H1 (cell line): ENCODE measurements around the gene LSG1. TPM values are rescaled to one million over a fixed set of nuclear protein-coding genes. Genes with fewer than 3 reads are reported as not detected.

ENCODE experiments used
- CTCF ChIA-PET: fragments of 300-600 bp; sonication (Branson Sonifier 250); formaldehyde crosslinking; loops from one replicate; lab custom pipeline; 2021; ENCODE audit not compliant: partially characterized antibody; lab: Charles Lee
- POLR2A ChIA-PET: fragments of 300-600 bp; sonication (Branson Sonifier 250); formaldehyde crosslinking; loops from one replicate; lab custom pipeline; 2021; ENCODE audit warnings: inconsistent platforms; ENCODE audit not compliant: partially characterized antibody; lab: Charles Lee
- DNase-seq, 2 experiments: peaks; one replicate each; pipeline versions ENCODE4 v3.0.0 to v3.0.0-alpha.2; 2010 to 2022; ENCODE audit warnings: low spot score in 2 of 2, low read depth in 1 of 2, mixed read lengths in 1 of 2
- FAIRE-seq: peaks from 2 replicates; lab custom pipeline; 2011; peaks lifted over from hg19 to GRCh38; lab: Jason Lieb, UNC
- H2AFZ ChIP-seq: 2 replicates; pipeline ENCODE4 v1.8.1; 2012; ENCODE audit warnings: low read length, inconsistent platforms
- H2AK5ac ChIP-seq: 2 replicates; pipeline ENCODE4 v1.6.1; 2013; ENCODE audit warnings: low read depth, low read length
- H2BK120ac ChIP-seq: replicated peaks from 2 replicates; pipeline ENCODE3; 2013; ENCODE audit warnings: low read depth, low read length, inconsistent platforms
- H2BK12ac ChIP-seq: 2 replicates; pipeline ENCODE4 v1.6.1; 2013; ENCODE audit warnings: low read depth, low read length
- H2BK15ac ChIP-seq: 2 replicates; pipeline ENCODE4 v1.6.1; 2013; ENCODE audit warnings: low read length
- H2BK20ac ChIP-seq: 2 replicates; pipeline ENCODE4 v1.6.1; 2013; ENCODE audit warnings: low read length
- H2BK5ac ChIP-seq: 2 replicates; pipeline ENCODE4 v1.6.1; 2013; ENCODE audit warnings: low read depth, low read length
- H3K14ac ChIP-seq: 2 replicates; pipeline ENCODE4 v1.6.1; 2013; ENCODE audit warnings: inconsistent platforms; ENCODE audit not compliant: insufficient read length
- H3K18ac ChIP-seq: 2 replicates; pipeline ENCODE4 v1.6.1; 2013; ENCODE audit warnings: low read length; ENCODE audit errors: extremely low read depth
- H3K23ac ChIP-seq: 2 replicates; pipeline ENCODE4 v1.6.1; 2013; ENCODE audit warnings: inconsistent platforms; ENCODE audit not compliant: insufficient read length
- H3K23me2 ChIP-seq: 2 replicates; pipeline ENCODE4 v1.6.1; 2013; ENCODE audit warnings: low read depth, low read length
- H3K27ac ChIP-seq: 2 replicates; pipeline ENCODE4 v1.6.1; 2011; ENCODE audit warnings: low read depth, low read length, inconsistent platforms
- H3K27me3 ChIP-seq, 4 experiments: replicated peaks in 1 of 4; 1 replicate in 1 of 4; 2 replicates in 3 of 4; pipeline versions ENCODE4 v1.6.1 to v1.8.1; 2011 to 2013; ENCODE audit warnings: low read length in 3 of 4, mild to moderate bottlenecking in 3 of 4, inconsistent platforms in 2 of 4, mixed read lengths in 2 of 4, moderate library complexity in 1 of 4; ENCODE audit not compliant: control insufficient read depth in 3 of 4, insufficient read depth in 3 of 4; ENCODE audit errors: extremely low read depth in 1 of 4
- H3K36me3 ChIP-seq, 4 experiments: 2 replicates each; pipeline versions ENCODE4 v1.6.1 to v1.8.1; 2011 to 2013; ENCODE audit warnings: mild to moderate bottlenecking in 4 of 4, low read length in 3 of 4, moderate library complexity in 2 of 4, control low read depth in 1 of 4, inconsistent platforms in 1 of 4; ENCODE audit not compliant: insufficient read depth in 4 of 4, control insufficient read depth in 2 of 4
- H3K4ac ChIP-seq: replicated peaks from 2 replicates; pipeline ENCODE3; 2013; ENCODE audit warnings: low read length, low read depth, mixed read lengths, inconsistent platforms; ENCODE audit not compliant: insufficient read length
- H3K4me1 ChIP-seq, 4 experiments: replicated peaks in 1 of 4; 1 replicate in 1 of 4; 2 replicates in 3 of 4; pipeline versions ENCODE4 v1.6.1 to v1.8.1; 2011 to 2013; ENCODE audit warnings: low read length in 3 of 4, inconsistent platforms in 2 of 4, mixed read lengths in 1 of 4; ENCODE audit not compliant: insufficient read depth in 4 of 4, control insufficient read depth in 3 of 4
- H3K4me2 ChIP-seq, 2 experiments: 2 replicates each; pipeline versions ENCODE4 v1.6.1 to v1.8.1; 2011 to 2013; ENCODE audit warnings: low read depth in 2 of 2, low read length in 2 of 2, control low read depth in 1 of 2, inconsistent platforms in 1 of 2, mild to moderate bottlenecking in 1 of 2; ENCODE audit not compliant: insufficient read depth in 1 of 2
- H3K4me3 ChIP-seq, 4 experiments: fragments of 200-600, 300-600 bp in 1 of 4; sonication (generic), shearing (Covaris generic), sonication (Bioruptor Twin) in 1 of 4; 2 replicates each; pipeline versions ENCODE4 v1.5.1 to v1.8.1; 2011 to 2016; ENCODE audit warnings: low read length in 4 of 4, low read depth in 3 of 4, control low read depth in 2 of 4, inconsistent platforms in 2 of 4, mild to moderate bottlenecking in 2 of 4, mixed read lengths in 1 of 4, moderate library complexity in 1 of 4; ENCODE audit not compliant: insufficient read depth in 2 of 4; ENCODE audit errors: extremely low read depth in 1 of 4
- H3K56ac ChIP-seq: replicated peaks from 2 replicates; pipeline ENCODE3; 2013; ENCODE audit warnings: low read depth, mild to moderate bottlenecking, mixed read lengths, low read length, inconsistent platforms; ENCODE audit not compliant: insufficient read length
- H3K79me1 ChIP-seq: 2 replicates; pipeline ENCODE4 v1.6.1; 2013; ENCODE audit warnings: low read depth, low read length, control low read depth
- H3K79me2 ChIP-seq, 2 experiments: 2 replicates each; pipeline versions ENCODE4 v1.6.1 to v1.8.1; 2012 to 2013; ENCODE audit warnings: low read length in 2 of 2, mild to moderate bottlenecking in 2 of 2, inconsistent platforms in 1 of 2; ENCODE audit not compliant: insufficient read depth in 2 of 2, control insufficient read depth in 1 of 2
- H3K9ac ChIP-seq, 4 experiments: replicated peaks in 1 of 4; 1 replicate in 1 of 4; 2 replicates in 3 of 4; pipeline versions ENCODE4 v1.6.1 to v1.8.1; 2011 to 2013; ENCODE audit warnings: low read depth in 3 of 4, low read length in 3 of 4, control low read depth in 2 of 4, mild to moderate bottlenecking in 2 of 4, moderate library complexity in 2 of 4, inconsistent platforms in 1 of 4; ENCODE audit errors: extremely low read depth in 1 of 4
- H3K9me3 ChIP-seq, 2 experiments: 2 replicates each; pipeline versions ENCODE4 v1.6.1 to v1.8.1; 2012 to 2013; ENCODE audit warnings: mild to moderate bottlenecking in 2 of 2, moderate library complexity in 2 of 2, control low read depth in 1 of 2, inconsistent platforms in 1 of 2, low read depth in 1 of 2, low read length in 1 of 2, mixed read lengths in 1 of 2; ENCODE audit not compliant: insufficient read depth in 2 of 2
- H4K20me1 ChIP-seq, 2 experiments: replicated peaks in 1 of 2; 2 replicates each; pipeline versions ENCODE3 to v1.8.1; 2011 to 2013; ENCODE audit warnings: inconsistent platforms in 2 of 2, low read length in 2 of 2, mild to moderate bottlenecking in 1 of 2; ENCODE audit not compliant: insufficient read depth in 2 of 2, control insufficient read depth in 1 of 2
- H4K5ac ChIP-seq: 2 replicates; pipeline ENCODE4 v1.6.1; 2013; ENCODE audit warnings: low read length, low read depth, mixed read lengths, inconsistent platforms; ENCODE audit not compliant: insufficient read length
- H4K8ac ChIP-seq: 2 replicates; pipeline ENCODE4 v1.8.0; 2013; ENCODE audit warnings: mild to moderate bottlenecking, moderate library complexity, low read length, inconsistent platforms; ENCODE audit not compliant: insufficient read depth; ENCODE audit errors: extremely low read depth
- H4K91ac ChIP-seq: replicated peaks from 2 replicates; pipeline ENCODE3; 2013; ENCODE audit warnings: low read length, mixed read lengths, inconsistent platforms; ENCODE audit not compliant: insufficient read length
- NRF1 ChIP-seq: IDR thresholded peaks from 2 replicates; pipeline ENCODE4 v1.6.1; 2011; ENCODE audit warnings: mild to moderate bottlenecking, low read depth, low read length, improper control_type of control experiment
- WGBS, 2 experiments: shearing (Covaris generic) in 1 of 2; methylation state at CpG; one replicate each; pipeline versions ENCODE4 v1.1.6 to v1.1.7; 2013 to 2015; ENCODE audit warnings: low lambda C conversion rate in 2 of 2, mixed read lengths in 2 of 2, inconsistent platforms in 1 of 2, low coverage in 1 of 2, missing lambda C conversion rate in 1 of 2; ENCODE audit not compliant: insufficient replicate concordance in 2 of 2, insufficient coverage in 1 of 2, insufficient read length in 1 of 2; ENCODE audit errors: extremely low coverage in 1 of 2, missing lambda C conversion rate in 1 of 2; 5-methylcytosine and 5-hydroxymethylcytosine counted together
- polyA plus RNA-seq, 7 experiments: library from polyadenylated mRNA; depleted of rRNA in 3 of 7; stranded (reverse) in 5 of 7; unstranded in 2 of 7; fragments of >200 nt in 5 of 7; fragments of 200-250 nt in 2 of 7; gene quantifications; 1 replicate in 5 of 7; 2 replicates in 1 of 7; 4 replicates in 1 of 7; pipeline versions ENCODE4 v1.2.1 to v1.2.3, GENCODE V29; 2011 to 2013; ENCODE audit warnings: missing spikeins in 2 of 7, mixed read lengths in 2 of 7
- total RNA-seq: library from RNA; stranded (reverse); fragmentation: NEBNext Ultra II Directional; extraction: Animal tissue kit (Norgen Biotek cat#: 25700); gene quantifications from 2 replicates; pipeline ENCODE4 v1.2.1, GENCODE V29; 2021

The LSG1 gene
- total and polyA plus RNA-seq, 2 of the 8 experiments (the other 6 are each of a cell fraction or from before 2014, with no cell fraction given) = 23.7 to 47.6 TPM

- CTCF ChIA-PET = interaction anchor here (1.0 to 1.5 kb wide), 2 partner anchors 25 to 27 kb away, joined by 3 to 6 read pairs; no protein-coding TSS in a partner anchor
- Histone ChIP-seq H4K91ac (no peak overlapping the region), H4K5ac (no peak overlapping the region), H3K14ac (no peak overlapping the region), H3K4ac (no peak overlapping the region), H3K23ac (no peak overlapping the region), H3K18ac (no peak overlapping the region), H3K27me3 (no peaks in the 10 kb centered on the region), H3K36me3 (no peaks in the 10 kb centered on the region), H3K79me1 (no peaks in the 10 kb centered on the region), H2BK15ac (no peak overlapping the region), H2BK120ac (no peak overlapping the region), H3K56ac (no peak overlapping the region), H3K9ac (no peak overlapping the region), H2AFZ (no peak overlapping the region), H3K23me2 (no peaks in the 10 kb centered on the region), H3K4me3 (no peak overlapping the region), H3K27ac (no peak overlapping the region), H3K79me2 (no peaks in the 10 kb centered on the region), H2BK20ac (no peak overlapping the region), H3K4me2 (no peak overlapping the region), H2BK5ac (no peak overlapping the region), H4K8ac (no peak overlapping the region), H2AK5ac (no peak overlapping the region), H4K20me1 (peaks cover 2% of the 10 kb centered on the region in 2 experiments), H3K9me3 (no peaks in the 10 kb centered on the region; a peak in 1 of 4 replicates), H3K4me1 (no peaks in the 10 kb centered on the region; a peak in 1 of 7 replicates), H2BK12ac (no peak overlapping the region)
- DNase-seq (no peak), FAIRE-seq (no peak)
- TF ChIP-seq NRF1 = no peak
- WGBS, 2 experiments = 88% methylated on average over 8 of the region's 8 CpGs; no CpG with 5 or more reads in 1 of the 2 experiments
- POLR2A ChIA-PET = no interaction called here
Measured at GRCh38 chr3:194612221-194612620, 59.8 kb downstream of the LSG1 start.
